WTC11 (cell line): Measurements from ENCODE around the gene ALKBH8. TPM values are rescaled to one million over a fixed set of nuclear protein-coding genes. Genes with fewer than 3 reads are reported as not detected.
A peak's percentile ranks its signal among the peaks of the same experiment; 100 is the strongest.

Experiments
- ATAC-seq: fragments of 200-7000 bp; cut with Tn5 transposase; 2 replicates; pipeline ENCODE4 v1.10.0; 2021; ENCODE audit warnings: mild to moderate bottlenecking, moderate library complexity
- CTCF ChIA-PET: fragments of 300-600 bp; sonication (Branson Sonifier 250); formaldehyde crosslinking; loops from one replicate; lab custom pipeline; 2021; ENCODE audit warnings: antibody characterized with exemption; lab: Charles Lee
- POLR2A ChIA-PET: fragments of 350-600 bp; sonication (Branson Sonifier 250); formaldehyde crosslinking; loops from one replicate; lab custom pipeline; 2021; ENCODE audit warnings: antibody characterized with exemption; lab: Charles Lee
- DNase-seq: peaks from one replicate; pipeline ENCODE4 v3.0.0; 2021; ENCODE audit warnings: low spot score
- H3K27ac Mint-ChIP-seq: 2 replicates; pipeline ENCODE4 v1.8.0; 2021; ENCODE audit warnings: mixed read lengths
- H3K27me3 Mint-ChIP-seq: 2 replicates; pipeline ENCODE4 v1.8.0; 2021; ENCODE audit warnings: low read depth, mild to moderate bottlenecking, moderate library complexity, mixed read lengths
- H3K36me3 Mint-ChIP-seq: 2 replicates; pipeline ENCODE4 v1.8.0; 2021; ENCODE audit warnings: mixed read lengths
- H3K4me1 Mint-ChIP-seq: 2 replicates; pipeline ENCODE4 v1.8.0; 2022; ENCODE audit warnings: mixed read lengths
- H3K4me3 Mint-ChIP-seq: 2 replicates; pipeline ENCODE4 v1.8.0; 2021; ENCODE audit warnings: mild to moderate bottlenecking, moderate library complexity, mixed read lengths
- H3K9me3 Mint-ChIP-seq: 2 replicates; pipeline ENCODE4 v1.8.0; 2021; ENCODE audit warnings: mixed read lengths
- ETV6 ChIP-seq: sonication (generic); formaldehyde crosslinking; IDR thresholded peaks from 2 replicates; pipeline ENCODE4 v1.8.1; 2022; ENCODE audit warnings: mild to moderate bottlenecking, missing genetic modification reagents
- FOXK1 ChIP-seq: sonication (generic); formaldehyde crosslinking; IDR thresholded peaks from 2 replicates; pipeline ENCODE4 v1.8.0; 2022; ENCODE audit warnings: mild to moderate bottlenecking, moderate library complexity, missing genetic modification reagents
- FOXP1 ChIP-seq: sonication (generic); formaldehyde crosslinking; IDR thresholded peaks from 2 replicates; pipeline ENCODE4 v1.8.0; 2022; ENCODE audit warnings: missing genetic modification reagents, mild to moderate bottlenecking, moderate library complexity, borderline replicate concordance
- GABPB1 ChIP-seq: sonication (generic); formaldehyde crosslinking; IDR thresholded peaks from 2 replicates; pipeline ENCODE4 v1.8.1; 2023; ENCODE audit warnings: mild to moderate bottlenecking, missing genetic modification reagents
- GTF2I ChIP-seq: fragments of 250-450 bp; sonication (Bioruptor Pico); conservative IDR thresholded peaks from 2 replicates; pipeline ENCODE4 v1.4.0; 2021; ENCODE audit warnings: mild to moderate bottlenecking
- HMGA2 ChIP-seq: fragments of 250-450 bp; sonication (Bioruptor Pico); IDR thresholded peaks from 2 replicates; pipeline ENCODE4 v1.4.0; 2021; ENCODE audit warnings: mild to moderate bottlenecking, moderate library complexity
- JUN ChIP-seq: sonication (generic); formaldehyde crosslinking; IDR thresholded peaks from 2 replicates; pipeline ENCODE4 v1.8.0; 2023; ENCODE audit warnings: mild to moderate bottlenecking, missing genetic modification reagents
- NFATC4 ChIP-seq: fragments of 250-450 bp; sonication (Bioruptor Pico); IDR thresholded peaks from 2 replicates; pipeline ENCODE4 v1.9.0; 2021; ENCODE audit warnings: mild to moderate bottlenecking
- PRRX2 ChIP-seq: fragments of 250-450 bp; sonication (Bioruptor Pico); IDR thresholded peaks from 2 replicates; pipeline ENCODE4 v1.8.0; 2021; ENCODE audit warnings: mild to moderate bottlenecking
- SMAD3 ChIP-seq: sonication (generic); formaldehyde crosslinking; IDR thresholded peaks from 2 replicates; pipeline ENCODE4 v1.8.0; 2022; ENCODE audit warnings: missing genetic modification reagents, mild to moderate bottlenecking, borderline replicate concordance
- SOX15 ChIP-seq: fragments of 250-450 bp; sonication (Bioruptor Pico); IDR thresholded peaks from 2 replicates; pipeline ENCODE4 v1.9.0; 2021; ENCODE audit warnings: mild to moderate bottlenecking
- ZBTB21 ChIP-seq: sonication (generic); formaldehyde crosslinking; IDR thresholded peaks from 2 replicates; pipeline ENCODE4 v1.8.1; 2023; ENCODE audit warnings: mild to moderate bottlenecking, missing genetic modification reagents, borderline replicate concordance
- ZNF121 ChIP-seq: sonication (generic); formaldehyde crosslinking; IDR thresholded peaks from 2 replicates; pipeline ENCODE4 v1.8.0; 2023; ENCODE audit warnings: missing genetic modification reagents
- total RNA-seq: library from RNA; stranded (reverse); gene quantifications from 3 replicates; pipeline ENCODE4 v1.2.3, GENCODE V29; 2021
- TF ChIP-seq, protein P1 (sequence below): sonication (generic); formaldehyde crosslinking; IDR thresholded peaks from 2 replicates; pipeline ENCODE4 v1.8.1; 2022; ENCODE audit warnings: mild to moderate bottlenecking, moderate library complexity, missing genetic modification reagents
- TF ChIP-seq, protein P2 (sequence below): sonication (generic); formaldehyde crosslinking; IDR thresholded peaks from 2 replicates; pipeline ENCODE4 v1.8.0; 2023; ENCODE audit warnings: missing genetic modification reagents, mild to moderate bottlenecking, borderline replicate concordance
- TF ChIP-seq, protein P3 (sequence below): sonication (generic); formaldehyde crosslinking; IDR thresholded peaks from 2 replicates; pipeline ENCODE4 v1.8.1; 2022; ENCODE audit warnings: mild to moderate bottlenecking, missing genetic modification reagents, moderate library complexity, borderline replicate concordance
- TF ChIP-seq, protein P4 (sequence below): sonication (generic); formaldehyde crosslinking; IDR thresholded peaks from 2 replicates; pipeline ENCODE4 v1.8.1; 2023; ENCODE audit warnings: mild to moderate bottlenecking, missing genetic modification reagents, moderate library complexity

ALKBH8 gene
- total RNA-seq, 1 experiment from 2014 or later, result 9.5 TPM

- CTCF ChIA-PET, result interaction anchor here (0.6 to 2.2 kb wide), 11 partner anchors 9 to 165 kb away, joined by 3 to 20 read pairs (median 3); no protein-coding TSS in a partner anchor
- POLR2A ChIA-PET, result no interaction called here
- H3K9me3 Mint-ChIP-seq, result no peaks in the 10 kb centered on the region
- peak overlapping the region; percentile 10 for H3K27ac Mint-ChIP-seq
- H3K36me3 Mint-ChIP-seq, result no peaks in the 10 kb centered on the region
- H3K4me1 Mint-ChIP-seq, result peaks cover 56% of the 10 kb centered on the region
- ATAC-seq, result peak; percentile 66
- no peak overlapping the region for H3K4me3 Mint-ChIP-seq
- TF ChIP-seq ZBTB21 (CRISPR knock-in tag) (no peak), GABPB1 (no peak), NFATC4 (no peak), GTF2I (CRISPR knock-in tag) (no peak), SMAD3 (CRISPR knock-in tag) (no peak), ZNF121 (CRISPR knock-in tag) (no peak)
- TF ChIP-seq, protein P1, sequence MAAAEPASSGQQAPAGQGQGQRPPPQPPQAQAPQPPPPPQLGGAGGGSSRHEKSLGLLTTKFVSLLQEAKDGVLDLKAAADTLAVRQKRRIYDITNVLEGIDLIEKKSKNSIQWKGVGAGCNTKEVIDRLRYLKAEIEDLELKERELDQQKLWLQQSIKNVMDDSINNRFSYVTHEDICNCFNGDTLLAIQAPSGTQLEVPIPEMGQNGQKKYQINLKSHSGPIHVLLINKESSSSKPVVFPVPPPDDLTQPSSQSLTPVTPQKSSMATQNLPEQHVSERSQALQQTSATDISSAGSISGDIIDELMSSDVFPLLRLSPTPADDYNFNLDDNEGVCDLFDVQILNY (CRISPR knock-in tag), result no peak
- TF ChIP-seq, protein P2, sequence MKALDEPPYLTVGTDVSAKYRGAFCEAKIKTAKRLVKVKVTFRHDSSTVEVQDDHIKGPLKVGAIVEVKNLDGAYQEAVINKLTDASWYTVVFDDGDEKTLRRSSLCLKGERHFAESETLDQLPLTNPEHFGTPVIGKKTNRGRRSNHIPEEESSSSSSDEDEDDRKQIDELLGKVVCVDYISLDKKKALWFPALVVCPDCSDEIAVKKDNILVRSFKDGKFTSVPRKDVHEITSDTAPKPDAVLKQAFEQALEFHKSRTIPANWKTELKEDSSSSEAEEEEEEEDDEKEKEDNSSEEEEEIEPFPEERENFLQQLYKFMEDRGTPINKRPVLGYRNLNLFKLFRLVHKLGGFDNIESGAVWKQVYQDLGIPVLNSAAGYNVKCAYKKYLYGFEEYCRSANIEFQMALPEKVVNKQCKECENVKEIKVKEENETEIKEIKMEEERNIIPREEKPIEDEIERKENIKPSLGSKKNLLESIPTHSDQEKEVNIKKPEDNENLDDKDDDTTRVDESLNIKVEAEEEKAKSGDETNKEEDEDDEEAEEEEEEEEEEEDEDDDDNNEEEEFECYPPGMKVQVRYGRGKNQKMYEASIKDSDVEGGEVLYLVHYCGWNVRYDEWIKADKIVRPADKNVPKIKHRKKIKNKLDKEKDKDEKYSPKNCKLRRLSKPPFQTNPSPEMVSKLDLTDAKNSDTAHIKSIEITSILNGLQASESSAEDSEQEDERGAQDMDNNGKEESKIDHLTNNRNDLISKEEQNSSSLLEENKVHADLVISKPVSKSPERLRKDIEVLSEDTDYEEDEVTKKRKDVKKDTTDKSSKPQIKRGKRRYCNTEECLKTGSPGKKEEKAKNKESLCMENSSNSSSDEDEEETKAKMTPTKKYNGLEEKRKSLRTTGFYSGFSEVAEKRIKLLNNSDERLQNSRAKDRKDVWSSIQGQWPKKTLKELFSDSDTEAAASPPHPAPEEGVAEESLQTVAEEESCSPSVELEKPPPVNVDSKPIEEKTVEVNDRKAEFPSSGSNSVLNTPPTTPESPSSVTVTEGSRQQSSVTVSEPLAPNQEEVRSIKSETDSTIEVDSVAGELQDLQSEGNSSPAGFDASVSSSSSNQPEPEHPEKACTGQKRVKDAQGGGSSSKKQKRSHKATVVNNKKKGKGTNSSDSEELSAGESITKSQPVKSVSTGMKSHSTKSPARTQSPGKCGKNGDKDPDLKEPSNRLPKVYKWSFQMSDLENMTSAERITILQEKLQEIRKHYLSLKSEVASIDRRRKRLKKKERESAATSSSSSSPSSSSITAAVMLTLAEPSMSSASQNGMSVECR (CRISPR knock-in tag), result no peak
- DNase-seq, result peak; percentile 30
- H3K27me3 Mint-ChIP-seq, result peaks cover 6% of the 10 kb centered on the region; the same call in 1 of the 2 replicates
Measured at GRCh38 chr11:107606141-107606540, 40.6 kb upstream of the ALKBH8 start.

DNA sequence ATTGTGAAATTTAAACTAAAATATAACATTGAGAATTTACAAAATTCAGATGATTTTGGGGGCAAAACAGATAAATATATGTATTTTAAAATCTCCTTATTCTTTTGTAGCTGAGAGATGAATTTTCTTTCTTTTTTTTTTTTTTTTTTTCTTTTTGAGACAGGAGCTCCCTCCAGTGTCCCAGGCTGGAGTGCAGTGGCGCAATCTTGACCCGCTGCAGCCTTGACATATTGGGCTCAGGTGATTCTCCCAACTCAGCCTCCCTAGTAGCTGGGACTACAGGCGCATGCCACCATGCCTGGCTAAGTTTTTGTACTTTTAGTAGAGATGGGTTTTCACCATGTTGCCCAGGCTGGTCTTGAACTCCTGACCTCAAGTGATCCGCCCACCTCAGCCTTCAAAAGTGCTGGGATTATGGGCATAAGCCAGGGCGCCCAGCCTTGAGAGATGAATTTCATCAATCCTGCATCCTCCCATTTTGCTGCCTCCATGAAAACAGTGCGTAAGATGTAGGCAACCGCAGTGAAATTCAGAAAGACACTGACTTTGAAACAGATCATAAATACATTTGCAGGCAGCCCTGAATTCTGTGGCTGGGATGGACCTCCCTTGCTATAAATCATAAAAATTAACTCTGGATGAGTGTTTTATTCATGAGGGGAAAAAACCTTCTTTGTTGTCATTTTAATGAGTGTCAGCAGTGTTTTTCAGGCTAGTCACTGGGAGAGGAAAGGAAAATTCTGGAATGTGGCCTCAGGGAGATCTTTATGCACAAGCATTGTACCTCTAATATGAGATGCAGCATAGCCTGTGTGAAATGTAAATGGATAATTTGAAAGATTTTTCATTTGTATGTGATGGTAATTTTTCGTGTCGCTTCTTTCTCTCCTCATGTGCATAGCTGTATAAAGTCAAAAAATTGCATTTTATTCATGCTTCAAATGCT is 39.8 kb upstream of the ALKBH8 start:
- peak; percentile 30 for DNase-seq
- peak; percentile 62 for ATAC-seq
- POLR2A ChIA-PET, result interaction anchor here (0.6 kb wide), 2 partner anchors 9 to 404 kb away, joined by 3 to 7 read pairs; partner anchors contain the start of gene CUL5
- TF ChIP-seq HMGA2 (CRISPR knock-in tag), result no peak
- TF ChIP-seq SOX15 (CRISPR knock-in tag), result no peak
- no peak for TF ChIP-seq PRRX2 (CRISPR knock-in tag)
- TF ChIP-seq JUN (CRISPR knock-in tag), result no peak
- no peak for TF ChIP-seq FOXK1 (CRISPR knock-in tag)
- TF ChIP-seq ETV6 (CRISPR knock-in tag), result no peak
- TF ChIP-seq, protein P3, sequence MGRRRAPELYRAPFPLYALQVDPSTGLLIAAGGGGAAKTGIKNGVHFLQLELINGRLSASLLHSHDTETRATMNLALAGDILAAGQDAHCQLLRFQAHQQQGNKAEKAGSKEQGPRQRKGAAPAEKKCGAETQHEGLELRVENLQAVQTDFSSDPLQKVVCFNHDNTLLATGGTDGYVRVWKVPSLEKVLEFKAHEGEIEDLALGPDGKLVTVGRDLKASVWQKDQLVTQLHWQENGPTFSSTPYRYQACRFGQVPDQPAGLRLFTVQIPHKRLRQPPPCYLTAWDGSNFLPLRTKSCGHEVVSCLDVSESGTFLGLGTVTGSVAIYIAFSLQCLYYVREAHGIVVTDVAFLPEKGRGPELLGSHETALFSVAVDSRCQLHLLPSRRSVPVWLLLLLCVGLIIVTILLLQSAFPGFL, result no peak
- TF ChIP-seq, protein P4, sequence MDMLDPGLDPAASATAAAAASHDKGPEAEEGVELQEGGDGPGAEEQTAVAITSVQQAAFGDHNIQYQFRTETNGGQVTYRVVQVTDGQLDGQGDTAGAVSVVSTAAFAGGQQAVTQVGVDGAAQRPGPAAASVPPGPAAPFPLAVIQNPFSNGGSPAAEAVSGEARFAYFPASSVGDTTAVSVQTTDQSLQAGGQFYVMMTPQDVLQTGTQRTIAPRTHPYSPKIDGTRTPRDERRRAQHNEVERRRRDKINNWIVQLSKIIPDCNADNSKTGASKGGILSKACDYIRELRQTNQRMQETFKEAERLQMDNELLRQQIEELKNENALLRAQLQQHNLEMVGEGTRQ (CRISPR knock-in tag), result no peak
- no peak for TF ChIP-seq FOXP1 (CRISPR knock-in tag)
- H3K27ac Mint-ChIP-seq, result peak overlapping the region; percentile 10
- peaks cover 56% of the 10 kb centered on the region for H3K4me1 Mint-ChIP-seq
- H3K9me3 Mint-ChIP-seq, result no peaks in the 10 kb centered on the region
- H3K36me3 Mint-ChIP-seq, result no peaks in the 10 kb centered on the region
- H3K27me3 Mint-ChIP-seq, result peaks cover 6% of the 10 kb centered on the region; the same call in 1 of the 2 replicates
- H3K4me3 Mint-ChIP-seq, result no peak overlapping the region
- CTCF ChIA-PET, result interaction anchor here (0.6 to 2.4 kb wide), 26 partner anchors 11 to 220 kb away, joined by 3 to 20 read pairs (median 4); partner anchors contain the start of gene ALKBH8
